Hepatocyte (in vitro differentiated cells): ENCODE results near the gene TP53RK. TPM values are rescaled to one million over a fixed set of nuclear protein-coding genes. Genes with fewer than 3 reads are reported as not detected.

Experiments used
- DNase-seq: peaks from one replicate; pipeline ENCODE4 v3.0.0-alpha.2; 2016; ENCODE audit warnings: low spot score
- H2AFZ ChIP-seq: fragments of 200-600 bp; sonication (generic); 2 replicates; pipeline ENCODE4 v1.6.0; 2016; ENCODE audit warnings: antibody characterized with exemption, mild to moderate bottlenecking
- H3K27ac ChIP-seq: fragments of 200-600 bp; sonication (generic); 2 replicates; pipeline ENCODE4 v1.5.1; 2016; ENCODE audit warnings: mild to moderate bottlenecking
- H3K27me3 ChIP-seq: fragments of 200-600 bp; sonication (generic); 2 replicates; pipeline ENCODE4 v1.6.1; 2016
- H3K36me3 ChIP-seq: fragments of 200-600 bp; sonication (generic); replicated peaks from 2 replicates; pipeline ENCODE4 v1.5.1; 2016; ENCODE audit warnings: low read depth; ENCODE audit not compliant: insufficient read depth
- H3K4me1 ChIP-seq: fragments of 200-600 bp; sonication (generic); 2 replicates; pipeline ENCODE4 v1.5.1; 2016; ENCODE audit warnings: mild to moderate bottlenecking, moderate library complexity; ENCODE audit not compliant: insufficient read depth
- H3K4me2 ChIP-seq: fragments of 200-600 bp; sonication (generic); 2 replicates; pipeline ENCODE4 v1.6.0; 2016
- H3K4me3 ChIP-seq: fragments of 200-600 bp; sonication (generic); 2 replicates; pipeline ENCODE4 v1.5.1; 2016; ENCODE audit warnings: mild to moderate bottlenecking
- H3K79me2 ChIP-seq: fragments of 200-600 bp; sonication (generic); 2 replicates; pipeline ENCODE4 v1.6.0; 2017; ENCODE audit warnings: mild to moderate bottlenecking
- H3K9me2 ChIP-seq: fragments of 200-600 bp; sonication (generic); replicated peaks from 2 replicates; pipeline ENCODE4 v1.6.0; 2017; ENCODE audit warnings: mild to moderate bottlenecking; ENCODE audit not compliant: insufficient read depth
- H3K9me3 ChIP-seq: fragments of 200-600 bp; sonication (generic); 2 replicates; pipeline ENCODE4 v1.5.1; 2016; ENCODE audit warnings: low read depth, mild to moderate bottlenecking
- H4K20me1 ChIP-seq: fragments of 200-600 bp; sonication (generic); 2 replicates; pipeline ENCODE4 v1.6.0; 2016; ENCODE audit warnings: mild to moderate bottlenecking; ENCODE audit not compliant: insufficient read depth, poor library complexity, severe bottlenecking
- EZH2 ChIP-seq: fragments of 200-600 bp; sonication (generic); IDR thresholded peaks from 2 replicates; pipeline ENCODE4 v1.6.1; 2016; ENCODE audit warnings: antibody characterized with exemption, mild to moderate bottlenecking, borderline replicate concordance
- EZH2phosphoT487 ChIP-seq: fragments of 200-600 bp; sonication (generic); IDR thresholded peaks from one replicate; pipeline ENCODE4 v1.6.1; 2018; ENCODE audit warnings: antibody characterized with exemption, mild to moderate bottlenecking, low read depth, moderate library complexity; ENCODE audit not compliant: unreplicated experiment, severe bottlenecking
- WGBS: methylation state at CpG from one replicate; pipeline ENCODE4 v1.1.6; 2016; ENCODE audit warnings: low lambda C conversion rate; ENCODE audit errors: missing lambda C conversion rate; 5-methylcytosine and 5-hydroxymethylcytosine counted together
- polyA plus RNA-seq: library from polyadenylated mRNA; unstranded; fragments of >200 nt; fragmentation: Nextera tagmentation; extraction: Ambion mirVana; gene quantifications from 2 replicates; pipeline ENCODE4 v1.2.1, GENCODE V29; 2016
- total RNA-seq: library from RNA; depleted of rRNA; stranded (reverse); fragments of >200 nt; gene quantifications from 2 replicates; pipeline ENCODE4 v1.2.3, GENCODE V29; 2014
- TF ChIP-seq, protein P1 (sequence below): fragments of 200-600 bp; sonication (generic); IDR thresholded peaks from 2 replicates; pipeline ENCODE4 v1.5.1; 2016; ENCODE audit warnings: antibody characterized with exemption, mild to moderate bottlenecking; ENCODE audit not compliant: poor library complexity

TP53RK gene
- total and polyA plus RNA-seq, 2 experiments from 2014 or later = 19.6 to 19.8 TPM

- Histone ChIP-seq H3K4me1 (no peaks in the 10 kb centered on the region), H3K9me3 (no peaks in the 10 kb centered on the region), H3K4me2 (no peak overlapping the region), H2AFZ (no peak overlapping the region), H3K79me2 (no peaks in the 10 kb centered on the region), H3K9me2 (no peaks in the 10 kb centered on the region), H3K27ac (no peak overlapping the region), H3K4me3 (no peak overlapping the region), H3K27me3 (no peaks in the 10 kb centered on the region), H4K20me1 (no peaks in the 10 kb centered on the region), H3K36me3 (no peaks in the 10 kb centered on the region)
- TF ChIP-seq EZH2phosphoT487 (no peak), EZH2 (no peak)
- TF ChIP-seq, protein P1, sequence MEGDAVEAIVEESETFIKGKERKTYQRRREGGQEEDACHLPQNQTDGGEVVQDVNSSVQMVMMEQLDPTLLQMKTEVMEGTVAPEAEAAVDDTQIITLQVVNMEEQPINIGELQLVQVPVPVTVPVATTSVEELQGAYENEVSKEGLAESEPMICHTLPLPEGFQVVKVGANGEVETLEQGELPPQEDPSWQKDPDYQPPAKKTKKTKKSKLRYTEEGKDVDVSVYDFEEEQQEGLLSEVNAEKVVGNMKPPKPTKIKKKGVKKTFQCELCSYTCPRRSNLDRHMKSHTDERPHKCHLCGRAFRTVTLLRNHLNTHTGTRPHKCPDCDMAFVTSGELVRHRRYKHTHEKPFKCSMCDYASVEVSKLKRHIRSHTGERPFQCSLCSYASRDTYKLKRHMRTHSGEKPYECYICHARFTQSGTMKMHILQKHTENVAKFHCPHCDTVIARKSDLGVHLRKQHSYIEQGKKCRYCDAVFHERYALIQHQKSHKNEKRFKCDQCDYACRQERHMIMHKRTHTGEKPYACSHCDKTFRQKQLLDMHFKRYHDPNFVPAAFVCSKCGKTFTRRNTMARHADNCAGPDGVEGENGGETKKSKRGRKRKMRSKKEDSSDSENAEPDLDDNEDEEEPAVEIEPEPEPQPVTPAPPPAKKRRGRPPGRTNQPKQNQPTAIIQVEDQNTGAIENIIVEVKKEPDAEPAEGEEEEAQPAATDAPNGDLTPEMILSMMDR = no peak
- 87% methylated on average over 4 of the region's 5 CpGs for WGBS
- no peak for DNase-seq
Observed at GRCh38 chr20:46701986-46702385, 12.7 kb upstream of the TP53RK start.

DNA sequence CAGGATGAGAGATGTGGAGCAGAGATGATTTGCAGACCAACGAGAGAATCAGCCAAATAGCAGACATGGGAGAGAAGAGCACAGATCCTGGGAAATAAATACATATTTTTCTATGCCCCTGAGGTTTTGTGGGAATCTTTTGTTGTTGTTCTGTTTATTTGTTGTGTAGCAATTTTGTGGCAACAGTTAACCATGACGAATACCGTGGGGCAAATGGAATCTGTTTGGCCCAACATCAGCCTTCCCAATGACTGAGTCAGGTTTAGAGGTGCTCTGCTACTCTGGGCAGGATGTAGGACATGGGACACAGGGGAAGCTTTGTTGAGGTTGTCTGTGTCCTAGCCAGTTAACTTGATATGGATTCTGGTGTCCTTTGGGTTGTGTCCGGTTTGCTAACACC is 12.3 kb upstream of the TP53RK start:
- 80% methylated on average over 4 of the region's 4 CpGs for WGBS
- Histone ChIP-seq H3K4me3 (no peak overlapping the region), H3K27me3 (no peaks in the 10 kb centered on the region), H3K36me3 (no peaks in the 10 kb centered on the region), H3K27ac (no peak overlapping the region), H3K9me3 (no peaks in the 10 kb centered on the region), H3K79me2 (no peaks in the 10 kb centered on the region), H3K4me1 (no peaks in the 10 kb centered on the region), H2AFZ (no peak overlapping the region), H3K9me2 (no peaks in the 10 kb centered on the region), H4K20me1 (no peaks in the 10 kb centered on the region), H3K4me2 (no peak overlapping the region)
- TF ChIP-seq, protein P1 = no peak
- TF ChIP-seq EZH2phosphoT487 (no peak), EZH2 (no peak)
- DNase-seq = no peak

DNA sequence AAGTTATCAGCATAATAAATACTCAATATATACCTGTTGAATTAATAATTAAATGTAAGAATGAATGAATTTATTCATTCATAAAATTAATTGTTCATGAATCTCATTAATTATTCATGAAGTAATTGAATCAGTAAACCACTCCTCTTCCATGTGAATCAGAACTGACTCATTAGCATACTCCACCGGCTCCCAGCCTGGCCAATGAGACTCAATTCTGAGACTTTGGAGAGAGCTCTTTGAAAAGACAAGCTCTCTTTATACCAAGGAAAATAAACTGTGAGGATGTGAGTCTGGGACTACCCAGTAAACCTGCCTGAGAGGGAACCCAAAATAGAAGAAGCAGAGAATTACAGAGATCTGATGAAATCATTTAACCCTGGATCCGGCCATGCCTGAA is 11.8 kb upstream of the TP53RK start:
- TF ChIP-seq, protein P1 = no peak
- TF ChIP-seq EZH2phosphoT487 (no peak), EZH2 (no peak)
- Histone ChIP-seq H3K4me2 (no peak overlapping the region), H3K36me3 (no peaks in the 10 kb centered on the region), H2AFZ (no peak overlapping the region), H3K9me3 (no peaks in the 10 kb centered on the region), H3K27ac (no peak overlapping the region), H3K4me3 (no peak overlapping the region), H3K9me2 (no peaks in the 10 kb centered on the region), H3K27me3 (no peaks in the 10 kb centered on the region), H3K4me1 (no peaks in the 10 kb centered on the region), H3K79me2 (no peaks in the 10 kb centered on the region), H4K20me1 (no peaks in the 10 kb centered on the region)
- DNase-seq = no peak
- WGBS = 79% methylated on average over 2 of the region's 2 CpGs

- peaks cover 3% of the 10 kb centered on the region for H3K4me1 ChIP-seq
- no peak overlapping the region for H3K4me2 ChIP-seq
- H3K79me2 ChIP-seq = no peaks in the 10 kb centered on the region
- H3K36me3 ChIP-seq = no peaks in the 10 kb centered on the region
- no peaks in the 10 kb centered on the region for H3K9me2 ChIP-seq
- no peaks in the 10 kb centered on the region for H4K20me1 ChIP-seq
- no peak overlapping the region for H3K4me3 ChIP-seq
- H3K9me3 ChIP-seq = no peaks in the 10 kb centered on the region
- TF ChIP-seq, protein P1 = no peak
- 95% methylated on average over 5 of the region's 6 CpGs for WGBS
- no peaks in the 10 kb centered on the region for H3K27me3 ChIP-seq
- H2AFZ ChIP-seq = no peak overlapping the region
- DNase-seq = no peak
- H3K27ac ChIP-seq = no peak overlapping the region
Observed at GRCh38 chr20:46700481-46700880, 11.2 kb upstream of the TP53RK start.
